Suprapubic skin (tissue), 3 donors: ENCODE data around the gene HOXC9.

Experiments
- POLR2AphosphoS5 ChIP-seq, 3 donors: sonication (generic); formaldehyde crosslinking; IDR thresholded peaks; one replicate each; pipeline ENCODE4 v1.6.1; 2017; ENCODE audit warnings: antibody characterized with exemption in 3 of 3
- TF ChIP-seq, protein P1 (sequence below), 2 donors: fragments of 200-600 bp in 1 of 2; fragments of 450-650 bp in 1 of 2; sonication (generic) in 1 of 2; IDR thresholded peaks; one replicate each; pipeline ENCODE4 v1.5.1; 2016 to 2019; ENCODE audit warnings: antibody characterized with exemption in 2 of 2, mild to moderate bottlenecking in 1 of 2, moderate library complexity in 1 of 2

GRCh38 chr12:53973236-53974042 is 26.5 kb upstream of the HOXC9 start:
- TF ChIP-seq, protein P1, sequence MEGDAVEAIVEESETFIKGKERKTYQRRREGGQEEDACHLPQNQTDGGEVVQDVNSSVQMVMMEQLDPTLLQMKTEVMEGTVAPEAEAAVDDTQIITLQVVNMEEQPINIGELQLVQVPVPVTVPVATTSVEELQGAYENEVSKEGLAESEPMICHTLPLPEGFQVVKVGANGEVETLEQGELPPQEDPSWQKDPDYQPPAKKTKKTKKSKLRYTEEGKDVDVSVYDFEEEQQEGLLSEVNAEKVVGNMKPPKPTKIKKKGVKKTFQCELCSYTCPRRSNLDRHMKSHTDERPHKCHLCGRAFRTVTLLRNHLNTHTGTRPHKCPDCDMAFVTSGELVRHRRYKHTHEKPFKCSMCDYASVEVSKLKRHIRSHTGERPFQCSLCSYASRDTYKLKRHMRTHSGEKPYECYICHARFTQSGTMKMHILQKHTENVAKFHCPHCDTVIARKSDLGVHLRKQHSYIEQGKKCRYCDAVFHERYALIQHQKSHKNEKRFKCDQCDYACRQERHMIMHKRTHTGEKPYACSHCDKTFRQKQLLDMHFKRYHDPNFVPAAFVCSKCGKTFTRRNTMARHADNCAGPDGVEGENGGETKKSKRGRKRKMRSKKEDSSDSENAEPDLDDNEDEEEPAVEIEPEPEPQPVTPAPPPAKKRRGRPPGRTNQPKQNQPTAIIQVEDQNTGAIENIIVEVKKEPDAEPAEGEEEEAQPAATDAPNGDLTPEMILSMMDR (IDR thresholded peaks at IDR 0.05) = no peak
- no peak for TF ChIP-seq POLR2AphosphoS5 (IDR thresholded peaks at IDR 0.05)
